K562 (cell line): Measurements from ENCODE around the gene UNC45A. TPM values are rescaled to one million over a fixed set of nuclear protein-coding genes. Genes with fewer than 3 reads are reported as not detected.

ENCODE experiments used
- ATAC-seq: fragments of 200-7000 bp; cut with Tn5 transposase; 3 replicates; pipeline ENCODE4 v1.9.1; 2020; ENCODE audit warnings: moderate library complexity
- BruUV-seq: library from RNA; stranded (reverse); fragments of 400-500 nt; replicated peaks from 2 replicates; lab custom pipeline; 2021; lab: Mats Ljungman, UMichigan
- CTCF ChIA-PET: fragments of 300-600 bp; formaldehyde crosslinking; extraction: SDS; loops from one replicate; lab custom pipeline; 2021; ENCODE audit warnings: low intra/inter-chr PET ratio; lab: Yijun Ruan, JAX
- POLR2A ChIA-PET: fragments of 300-600, 350-650 bp; sonication (Branson Sonifier 250); formaldehyde crosslinking; extraction: SDS; loops from one replicate; lab custom pipeline; 2021; ENCODE audit warnings: antibody characterized with exemption, inconsistent platforms; lab: Yijun Ruan, JAX
- DNase-seq, 4 experiments: peaks; one replicate each; pipeline versions ENCODE4 v3.0.0 to v3.0.0-alpha.2; 2011 to 2018; ENCODE audit warnings: low spot score in 3 of 4, mixed read lengths in 3 of 4; ENCODE audit errors: extremely low read depth in 1 of 4
- FAIRE-seq: peaks from 2 replicates; lab custom pipeline; 2011; peaks lifted over from hg19 to GRCh38; lab: Jason Lieb, UNC
- H2AFZ ChIP-seq: 2 replicates; pipeline ENCODE4 v1.6.0; 2011; ENCODE audit warnings: low read depth, low read length, control low read depth, inconsistent platforms
- H3K27ac ChIP-seq: fragments of 200-600 bp; 3 replicates; pipeline ENCODE4 v1.8.0; 2011; ENCODE audit warnings: low read depth, mild to moderate bottlenecking, control low read depth, inconsistent platforms, low read length, moderate library complexity, mixed read lengths; ENCODE audit errors: extremely low read depth
- H3K27me3 ChIP-seq, 2 experiments: fragments of 300-600 bp in 1 of 2; 2 replicates in 1 of 2; 3 replicates in 1 of 2; pipeline versions ENCODE4 v1.6.0 to v1.8.0; 2011; ENCODE audit warnings: inconsistent platforms in 2 of 2, low read length in 2 of 2, mild to moderate bottlenecking in 1 of 2, mixed read lengths in 1 of 2, moderate library complexity in 1 of 2; ENCODE audit not compliant: control insufficient read depth in 2 of 2, insufficient read depth in 2 of 2
- H3K36me3 ChIP-seq: fragments of 300-600 bp; 3 replicates; pipeline ENCODE4 v1.8.0; 2011; ENCODE audit warnings: mild to moderate bottlenecking, low read length, inconsistent platforms; ENCODE audit not compliant: control insufficient read depth, insufficient read depth
- H3K4me1 ChIP-seq, 2 experiments: fragments of 200-600 bp in 1 of 2; replicated peaks in 1 of 2; 2 replicates in 1 of 2; 3 replicates in 1 of 2; pipeline versions ENCODE4 v1.5.1 to v1.8.0; 2011; ENCODE audit warnings: inconsistent platforms in 2 of 2, low read length in 2 of 2, mild to moderate bottlenecking in 1 of 2, mixed read lengths in 1 of 2, moderate library complexity in 1 of 2; ENCODE audit not compliant: control insufficient read depth in 2 of 2, insufficient read depth in 2 of 2
- H3K4me2 ChIP-seq: 2 replicates; pipeline ENCODE4 v1.6.1; 2011; ENCODE audit warnings: low read length, control low read depth, inconsistent platforms, mixed read lengths; ENCODE audit not compliant: insufficient read depth
- H3K4me3 ChIP-seq: fragments of 200-600 bp; sonication (generic), shearing (Covaris generic); 2 replicates; pipeline ENCODE4 v1.5.1; 2016; ENCODE audit warnings: control low read depth, inconsistent platforms
- H3K79me2 ChIP-seq: fragments of 200-600 bp; 3 replicates; pipeline ENCODE4 v1.8.0; 2011; ENCODE audit warnings: low read length, inconsistent platforms; ENCODE audit not compliant: control insufficient read depth, insufficient read depth
- H3K9ac ChIP-seq, 2 experiments: 2 replicates each; pipeline versions ENCODE4 v1.6.0 to v1.6.1; 2011; ENCODE audit warnings: low read depth in 2 of 2, low read length in 2 of 2, control low read depth in 1 of 2, inconsistent platforms in 1 of 2, mild to moderate bottlenecking in 1 of 2, mixed read lengths in 1 of 2; ENCODE audit not compliant: insufficient read depth in 1 of 2
- H3K9me1 ChIP-seq: one replicate; pipeline ENCODE4 v1.6.0; 2011; ENCODE audit warnings: inconsistent platforms, mild to moderate bottlenecking, low read length, moderate library complexity; ENCODE audit not compliant: control insufficient read depth, insufficient read depth
- H3K9me3 ChIP-seq: replicated peaks from 2 replicates; pipeline ENCODE4 v1.5.1; 2011; ENCODE audit warnings: low read depth, low read length, inconsistent platforms; ENCODE audit not compliant: control insufficient read depth, insufficient read depth
- H4K20me1 ChIP-seq: replicated peaks from 2 replicates; pipeline ENCODE4 v1.6.1; 2011; ENCODE audit warnings: low read length, inconsistent platforms, mixed read lengths; ENCODE audit not compliant: control insufficient read depth, insufficient read depth
- BCOR ChIP-seq: fragments of 450-650 bp; IDR thresholded peaks from 2 replicates; pipeline ENCODE4 v1.6.1; 2016
- CAMTA2 ChIP-seq: fragments of 250-450 bp; sonication (Bioruptor Pico); conservative IDR thresholded peaks from 2 replicates; pipeline ENCODE4 v1.5.1; 2022
- L3MBTL2 ChIP-seq: fragments of 450-650 bp; IDR thresholded peaks from 2 replicates; pipeline ENCODE4 v1.6.1; 2016; ENCODE audit warnings: mild to moderate bottlenecking, moderate library complexity
- MAFF ChIP-seq: IDR thresholded peaks from 2 replicates; pipeline ENCODE4 v1.6.1; 2012; ENCODE audit warnings: low read length, improper control_type of control experiment
- YY1 ChIP-seq, 3 experiments: IDR thresholded peaks; 2 replicates each; pipeline ENCODE4 v1.6.1; 2011; ENCODE audit warnings: low read length in 2 of 3, mild to moderate bottlenecking in 2 of 3, moderate library complexity in 2 of 3, borderline replicate concordance in 1 of 3, control low read depth in 1 of 3, low read depth in 1 of 3; ENCODE audit not compliant: insufficient read depth in 3 of 3, insufficient replicate concordance in 2 of 3, control insufficient read depth in 1 of 3, insufficient read length in 1 of 3; ENCODE audit errors: extremely low read depth in 1 of 3
- ZBTB2 ChIP-seq: fragments of 450-650 bp; IDR thresholded peaks from 2 replicates; pipeline ENCODE4 v1.6.1; 2016; ENCODE audit warnings: antibody characterized with exemption
- ZBTB33 ChIP-seq: sonication (generic); formaldehyde crosslinking; IDR thresholded peaks from 2 replicates; pipeline ENCODE4 v1.8.1; 2023; ENCODE audit warnings: mild to moderate bottlenecking, missing genetic modification reagents
- ZFP91 ChIP-seq: sonication (generic); formaldehyde crosslinking; IDR thresholded peaks from 2 replicates; pipeline ENCODE4 v1.8.0; 2022; ENCODE audit warnings: mild to moderate bottlenecking, missing genetic modification reagents
- ZNF311 ChIP-seq: fragments of 250-450 bp; sonication (Bioruptor Pico); IDR thresholded peaks from 2 replicates; pipeline ENCODE4 v1.4.0; 2020; ENCODE audit warnings: mild to moderate bottlenecking, moderate library complexity
- ZNF778 ChIP-seq: fragments of 450-650 bp; formaldehyde crosslinking; IDR thresholded peaks from 2 replicates; pipeline ENCODE4 v1.4.0; 2020; ENCODE audit warnings: mild to moderate bottlenecking, moderate library complexity
- WGBS: fragments of 100-300 bp; shearing (Covaris generic); methylation state at CpG from one replicate; pipeline ENCODE4 v1.1.6; 2016; ENCODE audit warnings: low coverage, mixed read lengths; ENCODE audit not compliant: insufficient coverage; ENCODE audit errors: missing lambda C conversion rate; 5-methylcytosine and 5-hydroxymethylcytosine counted together
- in situ Hi-C: fragments of 300-500 bp; cut with MboI; formaldehyde crosslinking; loops from 4 replicates; pipeline ENCODE4 v1.15.0; 2018; ENCODE audit warnings: inconsistent platforms, mixed read lengths
- intact Hi-C: fragments of 100-400 bp; cut with micrococcal nuclease; formaldehyde crosslinking; loops from 2 replicates; pipeline ENCODE4 v1.14.2; 2022
- polyA plus RNA-seq, 8 experiments: library from polyadenylated mRNA; depleted of rRNA in 4 of 8; stranded (reverse) in 5 of 8; unstranded in 3 of 8; fragments of >200 nt; fragmentation: Nextera tagmentation in 2 of 8; fragmentation: Illumina TruSeq in 1 of 8; extraction: Ambion mirVana in 2 of 8; extraction: Trizol in 1 of 8; gene quantifications; 2 replicates each; pipeline versions ENCODE4 v1.2.1 to v1.2.3, GENCODE V29; 2011 to 2014; ENCODE audit warnings: inconsistent platforms in 1 of 8, missing spikeins in 1 of 8
- total RNA-seq, 7 experiments: library from RNA; depleted of rRNA in 6 of 7; stranded (reverse); fragments of >200 nt in 6 of 7; fragmentation: Illumina TruSeq in 2 of 7; extraction: Trizol in 2 of 7; gene quantifications; 2 replicates each; pipeline versions ENCODE4 v1.2.1 to v1.2.3, GENCODE V29; 2011 to 2021; ENCODE audit warnings: low replicate concordance in 1 of 7

UNC45A gene
- total and polyA plus RNA-seq, 9 of the 15 experiments (the other 6 are each of a cell fraction or from before 2014, with no cell fraction given), result 22.4 to 79.3 (median 43.7) TPM

GRCh38 chr15:90886291-90886614 is 48.8 kb upstream of the UNC45A start:
- peaks cover 6% of the 10 kb centered on the region; the same call in 1 of the 2 replicates for H4K20me1 ChIP-seq
- no peaks in the 10 kb centered on the region for H3K79me2 ChIP-seq
- in situ Hi-C loops (loop anchor here (5.0 to 10.0 kb wide), 3 partner anchors 239 to 571 kb away; no protein-coding TSS in a partner anchor), intact Hi-C loops (loop anchor here (1.0 to 10.0 kb wide), 5 partner anchors 69 to 561 kb away; no protein-coding TSS in a partner anchor)
- ChIA-PET POLR2A (interaction anchor here (0.5 to 2.6 kb wide), 7 partner anchors 9 to 534 kb away, joined by 3 to 11 read pairs (median 4); no protein-coding TSS in a partner anchor), CTCF (interaction anchor here (0.5 to 2.1 kb wide), 8 partner anchors 79 to 1263 kb away, joined by 3 to 10 read pairs (median 5); no protein-coding TSS in a partner anchor)
- FAIRE-seq (no peak), DNase-seq (no peak), ATAC-seq (no peak)
- H2AFZ ChIP-seq, result peak overlapping the region; percentile 61; the same call in 1 of the 2 replicates
- H3K27ac ChIP-seq, result no peak overlapping the region
- 0 out of 2 replicates have a peak, but pooled peaks have one; percentile 36 for TF ChIP-seq BCOR
- peak; percentile 86 for TF ChIP-seq ZFP91 (CRISPR knock-in tag)
- TF ChIP-seq ZNF311 (CRISPR knock-in tag), result no peak
- TF ChIP-seq L3MBTL2, result 0 out of 2 replicates have a peak, but pooled peaks have one; percentile 5
- no peak for TF ChIP-seq ZNF778 (CRISPR knock-in tag)
- TF ChIP-seq MAFF, result no peak
- TF ChIP-seq ZBTB2, result no peak
- TF ChIP-seq CAMTA2 (CRISPR knock-in tag), result no peak
- no peak for TF ChIP-seq YY1 (IDR thresholded peaks at IDR 0.05; ENCODE audit: borderline replicate concordance in 1 of 3, control insufficient read depth in 1 of 3, extremely low read depth in 1 of 3, insufficient read depth in 3 of 3, insufficient read length in 1 of 3, insufficient replicate concordance in 2 of 3, low read depth in 1 of 3, low read length in 2 of 3)
- 0 out of 2 replicates have a peak, but pooled peaks have one; percentile 5 for TF ChIP-seq ZBTB33 (CRISPR knock-in tag)
- H3K27me3 ChIP-seq, result no peaks in the 10 kb centered on the region
- H3K4me3 ChIP-seq, result no peak overlapping the region
- H3K9ac ChIP-seq, result no peak overlapping the region
- peaks cover 3% of the 10 kb centered on the region for H3K9me1 ChIP-seq
- 11% methylated on average over 5 of the region's 5 CpGs for WGBS
- no peak overlapping the region for H3K4me2 ChIP-seq
- BruUV-seq, result no TSS peak
- H3K9me3 ChIP-seq, result no peaks in the 10 kb centered on the region
- peaks cover 23% of the 10 kb centered on the region; the same call in 2 of the 3 replicates for H3K36me3 ChIP-seq
- peaks cover 10 to 73% of the 10 kb centered on the region in 2 experiments; a peak in 4 of 5 replicates for H3K4me1 ChIP-seq
